LoVo (cell line): ENCODE measurements around the gene PODXL2.
"Not testable (repeated sequence)": the region's sequence is repeated elsewhere in the genome, so short reads cannot be mapped to it uniquely, and the experiment has no call there.

Source experiments
- DNase-seq: peaks from one replicate; pipeline ENCODE4 v3.0.0-alpha.2; 2016; ENCODE audit warnings: low spot score

PODXL2 gene

DNA sequence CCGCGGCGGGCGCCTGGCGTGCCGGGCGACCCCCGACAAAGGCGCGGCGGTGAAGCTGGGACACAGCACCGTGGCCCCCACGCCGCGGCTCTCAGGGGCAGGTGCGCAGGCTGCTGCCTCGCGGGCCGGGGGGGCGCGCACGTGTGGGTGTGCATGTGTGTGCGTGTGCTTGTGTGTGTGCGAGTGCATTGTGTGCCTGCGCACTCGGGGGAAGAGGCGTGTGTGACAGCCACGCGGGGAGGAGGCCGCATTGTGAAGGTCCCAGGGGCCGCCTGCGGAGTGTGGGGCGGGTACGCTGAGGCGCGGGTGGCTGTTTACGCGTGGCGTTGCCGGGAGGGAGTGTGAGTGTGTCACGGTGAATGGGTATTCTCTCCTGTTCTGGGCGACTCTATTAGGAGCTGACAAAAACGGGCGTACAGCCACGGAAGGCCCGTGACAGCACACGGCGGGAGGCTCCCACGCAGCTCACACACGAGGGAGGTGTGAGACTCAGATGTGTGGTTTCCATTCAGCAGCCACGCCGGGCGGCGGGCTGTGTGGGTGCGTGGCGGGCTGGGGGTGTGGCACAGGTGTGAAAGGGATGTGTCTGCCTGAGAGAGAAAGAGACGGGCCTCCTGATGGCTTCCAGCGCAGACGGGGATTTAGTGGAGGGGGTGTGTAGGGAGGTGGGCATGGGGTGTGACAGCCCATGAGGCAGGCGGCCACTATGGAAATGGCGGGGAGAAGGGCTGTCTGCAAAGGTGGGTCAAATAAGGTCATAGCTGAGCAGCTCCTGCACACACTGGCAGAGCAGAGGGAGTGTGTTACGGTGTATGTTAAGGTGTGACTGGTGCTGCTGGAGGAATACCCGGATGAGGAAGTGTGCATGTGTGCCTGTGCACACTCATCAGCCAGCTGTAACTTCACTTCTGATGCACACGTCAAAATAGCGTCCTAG, 750 bp downstream of the PODXL2 start:
- DNase-seq, result no peak

DNA sequence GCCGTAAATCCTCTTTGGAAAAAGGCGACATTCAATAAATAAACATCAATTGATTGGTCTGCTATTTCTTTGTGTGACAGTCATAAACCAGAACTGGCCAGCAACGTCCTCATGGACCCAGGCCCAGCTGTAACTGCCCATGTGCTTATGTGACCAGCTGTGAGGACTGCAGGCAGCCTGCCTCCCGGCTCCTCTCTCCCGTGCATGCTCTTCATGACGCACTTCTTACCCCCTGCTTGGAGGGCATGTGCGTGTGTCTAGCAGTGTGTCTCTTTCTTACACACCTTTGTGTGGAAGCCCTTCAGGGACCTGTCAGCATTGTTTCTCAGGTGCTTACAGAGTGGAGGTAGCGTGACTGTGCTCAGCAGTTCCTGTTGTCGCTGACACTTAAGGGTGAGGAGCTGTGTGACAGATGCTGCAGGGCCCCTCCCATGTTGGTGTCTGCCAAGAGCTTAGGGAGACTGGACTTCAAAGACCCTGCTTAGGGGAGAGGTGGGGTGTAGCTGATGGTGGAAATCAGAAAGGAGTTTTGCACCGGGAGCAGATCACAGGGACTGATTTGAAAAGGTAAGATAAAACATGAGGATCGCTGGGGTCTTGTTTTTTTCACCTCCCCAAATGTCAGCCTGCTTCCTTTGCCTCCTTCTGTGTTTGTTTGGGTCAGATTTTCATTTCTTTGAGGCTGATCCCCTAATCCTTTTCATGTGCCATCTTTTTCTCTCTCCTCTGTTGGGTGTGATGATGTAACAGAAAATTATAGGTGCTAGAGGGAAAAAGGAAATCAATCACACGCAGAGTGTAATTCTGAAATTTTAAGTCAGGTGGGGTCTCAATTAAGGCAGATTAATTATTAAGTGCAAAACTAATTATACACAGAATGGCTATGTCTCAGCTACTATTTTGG, 2.1 kb downstream of the PODXL2 start:
- DNase-seq, result no peak

DNA sequence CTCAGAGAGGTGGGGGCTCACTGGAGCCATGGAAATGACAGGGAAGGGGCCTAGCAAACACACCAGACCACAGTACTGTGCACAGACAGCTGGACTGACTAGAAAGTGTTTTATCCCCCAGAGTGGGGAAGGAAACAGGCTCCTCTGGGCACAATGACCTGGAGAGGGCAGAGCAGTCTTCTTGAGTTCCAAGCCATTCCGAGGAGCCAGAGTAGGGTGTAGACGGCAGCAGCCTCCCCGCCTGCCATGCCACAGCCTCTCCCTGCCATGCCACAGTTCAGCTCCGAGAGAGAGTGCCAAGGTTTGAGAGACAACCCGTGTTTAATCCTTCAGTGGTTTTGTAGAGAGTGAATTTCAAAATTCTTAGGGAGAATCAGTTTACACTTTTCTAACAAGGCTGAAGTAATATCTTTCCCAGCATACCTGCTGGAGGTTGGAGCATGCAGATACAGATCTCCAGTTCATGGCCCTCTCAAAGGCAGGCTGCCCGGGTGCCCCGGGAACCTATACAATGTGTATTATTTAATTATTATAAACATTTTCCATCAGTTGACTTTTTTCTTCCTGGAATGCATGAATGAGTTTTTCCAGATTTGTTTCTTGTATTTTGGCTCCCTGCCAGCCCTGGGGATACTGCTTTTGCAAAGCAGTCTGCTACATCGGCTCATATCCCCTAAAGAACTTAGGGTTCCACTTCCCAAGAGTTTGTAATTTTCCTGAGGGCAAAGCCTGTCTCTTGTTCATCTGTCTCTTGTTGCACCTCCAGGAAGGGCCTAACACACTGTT, 3.2 kb downstream of the PODXL2 start:
- DNase-seq, result no peak

DNA sequence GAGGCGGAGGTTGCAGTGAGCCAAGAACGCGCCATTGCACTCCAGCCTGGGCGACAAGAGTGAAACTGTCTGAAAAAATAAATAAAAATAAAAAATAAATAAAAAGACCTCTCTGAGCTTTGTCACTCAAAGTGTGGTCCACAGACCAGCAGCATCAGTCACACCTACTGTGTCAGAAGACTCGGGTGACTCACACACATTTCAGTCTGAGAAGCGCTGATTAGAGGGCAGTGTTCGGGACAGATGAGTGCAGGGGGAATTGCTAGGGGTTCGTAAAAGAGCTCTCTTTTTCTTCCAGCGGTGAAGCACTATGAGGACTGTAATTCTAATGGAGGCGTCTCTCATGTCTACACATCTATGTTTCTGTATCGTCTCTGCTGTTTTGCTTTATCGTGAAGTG, 5.7 kb downstream of the PODXL2 start:
- DNase-seq, result no peak

DNA sequence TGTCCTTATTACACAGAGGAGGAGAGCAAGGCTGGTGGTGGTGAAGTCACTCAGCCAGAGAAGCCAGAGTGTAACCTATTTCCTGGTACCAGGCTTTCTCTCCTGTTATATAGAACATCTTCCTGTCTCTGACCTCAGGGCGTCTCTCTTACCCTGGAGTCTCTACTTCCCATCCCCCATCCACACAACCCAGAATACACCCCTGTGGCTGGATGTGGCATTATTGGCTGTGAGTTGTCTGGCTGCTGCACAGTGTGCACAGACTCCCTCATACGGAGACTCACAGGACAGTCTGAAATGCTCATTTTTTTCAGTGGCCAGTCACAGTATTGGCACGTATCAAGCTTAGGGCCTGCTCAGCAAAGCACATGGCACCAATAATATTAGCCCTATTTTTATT, 8.6 kb downstream of the PODXL2 start:
- DNase-seq, result no peak

DNA sequence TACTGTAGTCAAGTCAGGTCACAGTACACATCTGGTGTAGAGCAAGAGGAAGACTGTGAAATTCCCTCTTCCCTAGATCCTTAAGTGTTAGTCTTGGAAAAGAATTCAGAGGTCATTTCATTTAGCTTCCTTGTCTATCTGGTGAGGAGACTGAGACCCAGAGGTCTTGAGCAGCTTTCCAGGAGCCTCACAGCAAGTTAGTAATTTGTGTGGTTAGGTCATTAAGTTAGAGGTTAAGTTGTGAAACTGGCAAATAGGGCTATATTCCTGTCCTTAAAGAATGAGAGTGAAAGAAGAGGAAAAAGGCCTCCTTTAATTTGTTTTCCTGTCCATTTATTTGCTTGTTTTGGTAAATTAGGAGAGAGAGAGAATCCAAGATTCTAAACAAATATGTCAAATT, 9.0 kb downstream of the PODXL2 start:
- DNase-seq, result no peak

DNA sequence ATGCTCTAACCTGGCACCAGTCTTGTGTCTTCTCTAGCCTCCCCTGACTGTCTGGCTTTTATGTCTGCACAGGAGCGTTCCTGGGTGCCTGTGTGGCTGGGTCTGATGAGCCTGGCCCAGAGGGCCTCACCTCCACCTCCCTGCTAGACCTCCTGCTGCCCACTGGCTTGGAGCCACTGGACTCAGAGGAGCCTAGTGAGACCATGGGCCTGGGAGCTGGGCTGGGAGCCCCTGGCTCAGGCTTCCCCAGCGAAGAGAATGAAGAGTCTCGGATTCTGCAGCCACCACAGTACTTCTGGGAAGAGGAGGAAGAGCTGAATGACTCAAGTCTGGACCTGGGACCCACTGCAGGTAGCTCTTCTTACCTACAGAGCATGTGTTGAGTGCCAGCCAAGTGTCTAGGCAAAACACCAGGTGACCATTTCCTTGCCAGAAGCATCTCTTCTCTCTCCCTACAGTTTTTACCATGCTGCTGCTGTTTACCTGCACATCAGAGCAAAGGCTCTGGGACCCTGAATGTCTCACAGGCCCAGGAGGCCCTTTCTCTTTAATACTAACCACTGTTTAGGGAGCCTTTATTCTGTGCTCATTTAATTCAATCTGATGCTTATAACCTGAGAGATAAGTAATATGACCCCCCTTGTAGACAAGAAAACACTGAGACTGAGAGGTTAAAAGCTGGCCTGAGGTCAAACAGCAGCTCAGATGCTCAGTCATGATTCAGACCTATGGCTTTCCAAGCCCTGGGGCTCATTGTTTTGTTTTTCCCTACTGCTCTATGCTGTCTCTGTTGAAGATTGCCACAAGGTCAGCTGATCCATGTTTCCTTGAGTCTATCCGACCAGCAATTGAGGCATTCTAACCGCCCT, 10.4 kb downstream of the PODXL2 start:
- no peak for DNase-seq

DNA sequence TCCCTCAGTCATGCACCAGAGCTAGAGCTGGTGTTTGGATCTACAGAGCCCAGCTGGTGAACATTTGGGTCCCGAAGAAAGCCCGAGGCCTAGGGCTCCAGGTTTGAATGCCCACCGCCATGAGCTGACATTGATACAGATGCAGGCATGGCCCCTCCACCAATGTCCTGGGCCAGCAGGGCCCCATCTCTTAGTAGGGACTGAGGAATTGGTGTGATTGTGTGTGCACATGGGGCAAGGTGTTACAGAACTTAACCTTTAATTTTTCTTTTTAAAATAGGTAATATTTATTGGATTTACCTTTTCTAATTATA, 11.0 kb downstream of the PODXL2 start:
- DNase-seq, result no peak

DNA sequence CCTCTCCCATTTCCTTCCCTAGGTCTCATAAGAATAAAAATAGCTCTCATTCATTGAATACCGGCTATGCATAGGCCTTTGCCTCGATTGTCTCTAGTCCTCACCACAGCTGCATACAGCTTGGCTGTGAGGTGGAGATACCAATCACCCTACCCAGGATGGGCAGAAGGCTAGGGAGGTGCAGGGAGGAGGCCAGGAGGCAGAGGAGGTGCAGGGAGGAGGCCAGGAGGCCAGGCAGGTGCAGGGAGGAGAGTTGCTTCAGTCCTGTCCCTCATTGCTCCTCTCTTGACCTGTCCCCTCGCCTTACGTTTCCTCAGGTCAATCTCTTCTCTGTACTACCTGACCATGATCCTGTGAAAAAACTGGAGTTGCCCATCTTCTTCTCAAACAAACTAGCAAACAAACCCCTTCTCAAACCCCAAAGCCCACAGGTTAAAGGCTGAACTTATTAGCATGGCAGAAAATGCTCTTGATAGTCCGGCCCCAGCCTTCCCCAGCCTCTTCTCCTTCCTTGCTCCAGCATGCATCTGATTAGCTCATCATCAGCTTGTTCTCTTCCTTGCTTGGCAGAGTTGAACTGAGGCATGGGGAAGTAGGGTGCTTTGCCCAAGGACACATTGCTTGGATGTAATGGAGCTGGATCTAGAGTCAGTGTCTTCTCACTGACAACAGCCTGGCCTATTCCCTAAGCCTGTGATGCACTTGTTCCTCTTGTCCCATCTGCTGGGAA, 15.8 kb downstream of the PODXL2 start:
- DNase-seq, result no peak

DNA sequence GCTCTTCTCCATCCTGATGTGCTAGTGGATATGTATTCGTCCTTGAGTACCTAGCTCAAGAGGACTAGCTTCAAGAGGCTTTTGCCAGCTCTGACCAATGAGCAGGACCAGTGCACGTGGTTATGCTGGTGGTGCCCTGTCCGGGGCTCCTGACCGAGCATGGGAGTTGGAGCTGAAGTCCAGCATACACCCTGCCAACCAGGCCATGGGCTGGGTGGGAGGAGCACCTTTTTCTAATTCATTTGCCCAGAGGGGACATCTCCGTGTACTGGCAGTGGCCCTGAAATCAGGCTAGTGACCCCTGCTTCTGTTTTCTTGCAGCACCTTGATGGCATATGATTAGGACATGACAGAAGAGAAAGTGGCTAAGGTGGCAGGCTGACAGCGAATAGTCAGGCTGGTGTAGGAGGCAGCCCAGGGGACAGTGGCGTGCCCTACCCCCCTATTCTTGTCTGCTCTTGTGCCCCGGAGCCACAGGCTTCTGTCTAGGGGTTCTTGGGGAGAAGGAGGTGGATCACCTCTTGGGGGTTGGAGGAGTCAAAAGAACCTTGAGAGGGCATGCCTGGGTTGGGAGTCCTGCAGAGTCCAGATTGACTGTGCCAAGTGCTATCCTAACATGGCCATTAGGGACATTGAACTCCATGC, 16.5 kb downstream of the PODXL2 start:
- DNase-seq, result no peak

DNA sequence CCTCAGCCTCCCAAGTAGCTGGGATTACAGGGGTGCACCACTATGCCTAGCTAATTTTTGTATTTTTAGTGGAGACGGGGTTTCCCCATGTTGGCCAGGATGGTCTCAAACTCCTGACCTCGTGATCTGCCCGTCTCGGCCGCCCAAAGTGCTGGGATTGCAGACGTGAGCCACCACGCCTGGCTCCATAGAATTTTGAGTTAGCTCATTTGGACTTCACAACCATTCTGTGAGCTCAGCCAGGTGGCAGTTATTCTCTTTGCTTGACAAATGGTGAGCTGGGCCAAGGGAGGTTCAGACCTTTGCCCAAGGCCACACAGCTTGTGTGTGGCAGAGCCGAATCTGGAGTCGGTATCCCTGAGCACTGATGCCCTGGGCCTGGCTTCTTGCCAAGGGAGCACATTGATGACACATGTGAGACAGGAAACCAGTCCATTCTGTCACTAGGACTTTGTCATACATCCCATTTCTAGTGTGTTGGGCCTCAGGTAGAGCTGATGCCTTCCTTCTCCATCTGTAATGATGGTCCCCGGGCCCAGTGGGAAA, 17.6 kb downstream of the PODXL2 start:
- DNase-seq, result no peak

DNA sequence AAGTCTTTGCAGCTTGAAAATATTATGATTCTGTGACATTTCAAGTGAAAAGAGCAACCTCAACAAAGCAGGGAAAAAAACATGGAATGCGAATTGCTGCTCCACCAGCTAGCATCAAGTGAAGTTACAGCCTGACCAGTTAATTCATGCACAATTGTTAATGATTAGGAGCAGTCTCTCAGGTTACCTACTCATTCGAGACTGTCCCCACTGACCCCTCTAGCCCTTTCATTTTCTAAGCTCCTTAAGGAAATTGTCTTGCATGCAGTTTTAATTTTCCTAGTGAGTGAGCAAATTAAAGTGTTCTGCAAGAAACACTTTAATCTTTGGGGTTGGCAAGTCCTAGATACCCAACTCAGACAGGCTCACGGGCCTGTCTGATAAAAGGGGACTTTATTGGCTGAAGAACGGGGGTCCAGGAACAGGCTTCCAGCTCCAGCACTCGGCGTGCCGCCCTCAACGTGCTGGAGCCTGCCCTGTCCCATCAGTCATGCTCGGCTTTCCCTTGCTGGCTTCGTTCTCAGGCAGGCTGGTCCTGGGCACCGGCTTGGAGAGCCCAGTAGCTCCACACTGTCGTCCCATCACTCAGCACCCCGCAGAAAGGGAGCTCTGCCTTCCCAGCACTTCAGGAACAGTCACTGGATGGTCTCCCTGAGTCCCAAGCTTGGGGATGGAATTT, 18.3 kb downstream of the PODXL2 start:
- no peak for DNase-seq

DNA sequence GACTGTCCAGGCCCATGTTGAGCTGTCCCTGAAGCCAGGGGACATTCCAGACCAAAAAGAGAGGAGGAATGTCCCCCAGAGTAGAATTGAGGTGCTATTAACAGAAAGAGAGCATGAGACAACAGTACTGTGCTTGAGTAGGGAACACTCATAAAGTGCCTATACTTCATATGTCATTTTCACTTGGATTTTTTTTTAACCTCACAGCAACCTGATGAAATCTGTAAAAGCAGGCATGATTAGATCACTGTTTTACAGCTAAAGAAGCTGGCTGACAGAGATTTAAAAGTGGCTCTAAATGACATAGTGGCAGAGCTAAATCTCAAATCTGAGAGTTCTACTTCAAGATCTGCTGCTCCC, 18.8 kb downstream of the PODXL2 start:
- no peak for DNase-seq

DNA sequence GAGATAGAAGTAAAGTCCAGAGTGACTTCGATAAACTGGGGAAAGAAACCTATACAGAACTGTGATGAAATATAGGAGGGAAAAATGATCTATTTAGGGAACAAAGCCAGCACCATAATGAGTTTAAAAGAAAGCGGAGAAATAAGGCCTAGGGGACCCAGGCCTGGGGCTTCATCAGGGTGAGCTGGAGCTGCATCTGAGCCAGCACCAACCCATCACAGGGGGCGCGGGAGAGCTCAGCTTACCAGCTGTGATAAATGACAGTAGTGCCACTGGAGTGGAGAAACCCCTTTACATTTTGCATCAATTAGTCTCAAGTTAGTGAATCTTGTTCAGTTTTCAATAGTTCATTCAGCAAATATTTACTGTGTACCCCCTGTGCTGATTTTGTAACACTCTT, 21.3 kb downstream of the PODXL2 start:
- DNase-seq, result no peak

DNA sequence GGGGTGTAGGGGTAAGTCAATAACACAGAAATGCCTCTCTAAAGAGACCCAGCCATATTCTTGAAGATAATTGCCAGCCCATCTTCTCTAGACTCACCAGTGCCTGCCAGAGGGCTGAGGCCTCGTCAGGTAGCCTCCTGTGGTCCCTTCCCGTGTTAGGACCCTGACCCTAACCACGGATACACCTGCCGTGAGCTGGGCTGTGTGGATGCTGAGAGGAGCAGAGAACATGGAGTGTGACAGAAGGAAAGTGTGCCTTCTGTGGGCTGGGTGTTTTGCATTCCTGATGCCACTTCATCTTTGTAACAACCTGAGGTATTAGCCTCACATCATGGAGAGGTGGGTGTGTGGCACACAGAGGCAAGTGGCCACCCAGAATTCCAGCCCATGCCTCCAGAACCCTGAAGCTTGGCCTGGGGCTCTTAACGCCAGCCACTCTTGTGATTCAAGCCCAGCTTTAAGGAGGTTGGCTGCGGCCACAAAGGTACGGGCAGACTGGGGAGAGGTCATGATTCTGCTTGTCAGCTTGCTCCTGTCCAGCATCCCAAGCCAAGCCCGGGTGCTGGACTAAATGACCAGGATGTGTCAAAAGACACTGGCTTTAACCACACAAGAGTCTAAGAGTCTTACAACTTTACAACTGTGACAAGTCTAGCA, 22.7 kb downstream of the PODXL2 start:
- DNase-seq, result no peak

DNA sequence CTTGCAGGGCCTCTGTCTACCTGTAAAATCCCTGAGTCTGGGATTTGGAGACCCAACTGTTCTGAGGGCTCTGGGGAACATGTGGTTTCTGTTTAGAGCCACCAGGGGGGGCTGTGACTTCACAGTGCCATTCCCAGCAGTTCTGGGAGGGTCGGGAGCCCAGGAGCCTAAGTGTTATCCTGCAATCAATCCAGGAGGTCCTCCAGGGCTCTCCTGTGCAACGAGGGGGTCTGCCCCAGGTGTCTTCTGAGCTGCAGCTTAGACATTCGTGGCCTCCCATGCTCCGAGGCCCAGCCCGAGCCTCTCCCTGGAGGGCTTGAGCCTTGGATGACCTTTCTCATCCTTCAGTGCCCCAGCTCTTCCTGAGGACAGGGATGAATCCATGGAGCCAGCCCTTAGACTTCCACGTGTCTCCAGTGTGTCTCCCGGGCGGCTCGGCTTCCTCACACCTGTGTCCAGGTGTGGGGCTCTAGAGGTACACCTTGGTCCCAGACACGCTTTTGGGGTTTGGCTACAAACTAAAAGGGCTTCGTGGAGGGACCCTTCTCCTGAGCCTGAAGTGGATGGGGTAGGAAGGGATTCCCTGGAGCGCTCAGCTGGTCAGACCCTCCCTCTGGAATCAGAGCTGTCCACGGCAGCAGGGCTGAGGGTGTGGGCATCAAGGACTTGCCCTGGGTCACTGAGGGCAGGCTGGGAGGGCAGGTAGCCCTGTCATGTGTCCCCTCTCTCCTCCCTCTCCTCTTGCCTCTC, 23.4 kb downstream of the PODXL2 start:
- DNase-seq, result peak; percentile 47

DNA sequence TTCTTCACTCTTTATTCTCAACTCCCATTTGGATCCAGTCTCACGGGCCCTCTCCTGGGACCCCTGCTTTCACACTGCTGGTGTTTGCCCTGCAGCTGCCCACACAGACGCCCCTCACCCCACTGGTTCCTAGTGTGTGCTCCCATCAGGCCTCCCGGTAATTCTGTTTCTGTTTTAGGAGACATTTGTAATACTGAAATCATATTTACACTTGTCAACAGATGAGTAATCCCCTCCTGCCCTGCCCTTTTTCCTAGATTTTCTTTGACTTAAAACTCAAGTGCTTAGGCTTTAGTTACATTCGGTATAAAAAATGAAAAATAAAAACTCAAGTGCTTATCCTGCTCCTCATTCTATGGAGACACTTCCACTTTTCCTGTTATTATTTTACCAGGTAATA, 25.4 kb downstream of the PODXL2 start:
- DNase-seq, result no peak

DNA sequence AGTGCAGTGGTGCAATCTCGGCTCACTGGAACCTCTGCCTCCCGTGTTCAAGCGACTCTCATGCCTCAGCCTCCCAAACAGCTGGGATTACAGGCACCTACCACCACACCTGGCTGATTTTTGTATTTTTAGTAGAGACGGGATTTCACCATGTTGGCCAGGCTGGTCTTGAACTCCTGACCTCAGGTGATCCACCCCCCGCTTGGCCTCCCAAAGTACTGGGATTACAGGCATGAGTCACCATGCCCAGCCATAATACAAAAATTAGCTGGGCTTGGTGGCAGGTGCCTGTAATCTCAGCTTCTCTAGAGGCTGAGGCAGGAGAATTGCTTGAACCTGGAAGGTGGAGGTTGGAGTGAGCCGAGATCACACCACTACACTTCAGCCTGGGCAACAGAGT, 26.0 kb downstream of the PODXL2 start:
- not testable (repeated sequence) for DNase-seq
